CD4-positive, alpha-beta T cell (primary cell): ENCODE measurements around the gene SULT6B1. TPM values are rescaled to one million over a fixed set of nuclear protein-coding genes. Genes with fewer than 3 reads are reported as not detected.

Experiments
- ATAC-seq: fragments of 200-7000 bp; cut with Tn5 transposase; one replicate; pipeline ENCODE4 v1.10.0; 2022; ENCODE audit warnings: mild to moderate bottlenecking; ENCODE audit not compliant: poor library complexity
- CTCF ChIA-PET: fragments of 350-600 bp; sonication (Branson Sonifier 250); formaldehyde crosslinking; loops from one replicate; lab custom pipeline; 2021; ENCODE audit warnings: antibody characterized with exemption, inconsistent platforms; lab: Charles Lee
- POLR2A ChIA-PET: fragments of 350-600 bp; sonication (Branson Sonifier 250); formaldehyde crosslinking; loops from one replicate; lab custom pipeline; 2021; ENCODE audit warnings: antibody characterized with exemption, inconsistent platforms; lab: Charles Lee
- DNase-seq, 14 experiments: peaks; one replicate each; pipeline ENCODE4 v3.0.0-alpha.2; 2013 to 2020; ENCODE audit warnings: mixed read lengths in 2 of 14
- H3K27ac ChIP-seq, 2 donors: one replicate each; pipeline versions ENCODE4 v1.5.1 to v1.7.0; 2013; ENCODE audit warnings: low read length in 2 of 2, low read depth in 1 of 2, mild to moderate bottlenecking in 1 of 2
- H3K27me3 ChIP-seq, 2 experiments: 1 replicate in 1 of 2; 2 replicates in 1 of 2; pipeline versions ENCODE4 v1.6.1 to v1.7.0; 2013; ENCODE audit warnings: low read length in 2 of 2, control low read depth in 1 of 2, mild to moderate bottlenecking in 1 of 2, moderate library complexity in 1 of 2; ENCODE audit not compliant: insufficient read depth in 2 of 2, control insufficient read depth in 1 of 2
- H3K36me3 ChIP-seq: one replicate; pipeline ENCODE4 v1.6.1; 2013; ENCODE audit warnings: low read length, control low read depth; ENCODE audit not compliant: insufficient read depth
- H3K4me1 ChIP-seq: one replicate; pipeline ENCODE4 v1.6.1; 2013; ENCODE audit warnings: low read length, control low read depth; ENCODE audit not compliant: insufficient read depth
- H3K4me3 ChIP-seq: one replicate; pipeline ENCODE4 v1.5.1; 2013; ENCODE audit warnings: mild to moderate bottlenecking, low read length, moderate library complexity
- H3K9me3 ChIP-seq, 2 experiments: 1 replicate in 1 of 2; 2 replicates in 1 of 2; pipeline versions ENCODE4 v1.6.1 to v1.7.0; 2013; ENCODE audit warnings: low read length in 2 of 2, mild to moderate bottlenecking in 2 of 2, control low read depth in 1 of 2, moderate library complexity in 1 of 2; ENCODE audit not compliant: control insufficient read depth in 1 of 2, insufficient read depth in 1 of 2
- H3K27ac Mint-ChIP-seq: one replicate; pipeline ENCODE4 v1.8.0; 2020; ENCODE audit warnings: mixed read lengths
- H3K27me3 Mint-ChIP-seq: one replicate; pipeline ENCODE4 v1.8.0; 2021; ENCODE audit warnings: mixed read lengths
- H3K36me3 Mint-ChIP-seq: one replicate; pipeline ENCODE4 v1.8.0; 2021; ENCODE audit warnings: low read depth, mixed read lengths
- H3K4me1 Mint-ChIP-seq: one replicate; pipeline ENCODE4 v1.8.0; 2021; ENCODE audit warnings: low read depth, mixed read lengths
- H3K4me3 Mint-ChIP-seq: one replicate; pipeline ENCODE4 v1.8.0; 2020; ENCODE audit warnings: mild to moderate bottlenecking, mixed read lengths
- H3K9me3 Mint-ChIP-seq: one replicate; pipeline ENCODE4 v1.8.0; 2020; ENCODE audit warnings: mixed read lengths
- CTCF ChIP-seq: fragments of 200-600 bp; IDR thresholded peaks from one replicate; pipeline ENCODE4 v1.8.0; 2022; ENCODE audit warnings: antibody characterized with exemption, mild to moderate bottlenecking
- intact Hi-C, 2 experiments: fragments of 100-400 bp; cut with DNase I in 1 of 2; cut with micrococcal nuclease in 1 of 2; formaldehyde crosslinking; loops; one replicate each; pipeline versions ENCODE4 v1.15.1 to v1.9.0; 2023 to 2025; cut with DNase I, micrococcal nuclease
- total RNA-seq, 174 experiments: library from RNA in 2 of 174; stranded (reverse) in 2 of 174; gene quantifications; one replicate each; pipeline ENCODE4 v1.2.3 and lab custom pipeline; 2021 to 2026

Gene SULT6B1
- total RNA-seq, 2 experiments from 2014 or later = not detected

GRCh38 chr2:37201766-37202165, 13.3 kb upstream of the SULT6B1 start:
- peak overlapping the region; percentile 42 for H3K27ac Mint-ChIP-seq
- Histone ChIP-seq H3K27ac (no peak overlapping the region), H3K9me3 (peaks cover 8 to 9% of the 10 kb centered on the region in 2 experiments), H3K4me3 (no peak overlapping the region), H3K4me1 (peaks cover 26% of the 10 kb centered on the region), H3K27me3 (no peaks in the 10 kb centered on the region), H3K36me3 (peaks cover 61% of the 10 kb centered on the region)
- no peak for TF ChIP-seq CTCF
- no peak overlapping the region for H3K4me3 Mint-ChIP-seq
- POLR2A ChIA-PET = interaction anchor here (0.6 kb wide), 1 partner anchor 681 kb away, joined by 4 read pairs; no protein-coding TSS in a partner anchor
- CTCF ChIA-PET = interaction anchor here (0.8 to 1.2 kb wide), 3 partner anchors 19 to 34 kb away, joined by 3 to 5 read pairs (median 5); partner anchors contain the start of genes CEBPZ and NDUFAF7
- H3K4me1 Mint-ChIP-seq = peaks cover 48% of the 10 kb centered on the region
- ATAC-seq (no peak), DNase-seq (peak in 1 of 14 experiments; percentile 32)
- H3K9me3 Mint-ChIP-seq = peaks cover 2% of the 10 kb centered on the region
- H3K27me3 Mint-ChIP-seq = no peaks in the 10 kb centered on the region
- H3K36me3 Mint-ChIP-seq = peaks cover 68% of the 10 kb centered on the region
- intact Hi-C loops = loop anchor here in 1 of 2 experiments (5.0 kb wide), 1 partner anchor 44 kb away; the partner anchor contains the start of gene EIF2AK2

- peaks cover 55% of the 10 kb centered on the region for H3K36me3 ChIP-seq
- peak overlapping the region; percentile 42 for H3K27ac Mint-ChIP-seq
- no peaks in the 10 kb centered on the region for H3K9me3 Mint-ChIP-seq
- H3K9me3 ChIP-seq = peaks cover 6 to 7% of the 10 kb centered on the region in 2 experiments
- H3K4me3 ChIP-seq = no peak overlapping the region
- DNase-seq (no peak), ATAC-seq (no peak)
- intact Hi-C loops = loop anchor here in 1 of 2 experiments (5.0 kb wide), 1 partner anchor 44 kb away; the partner anchor contains the start of gene EIF2AK2
- ChIA-PET CTCF (interaction anchor here (1.2 kb wide), 1 partner anchor 30 kb away, joined by 5 read pairs; the partner anchor contains the start of genes CEBPZ and NDUFAF7), POLR2A (interaction anchor here (0.6 kb wide), 1 partner anchor 682 kb away, joined by 4 read pairs; no protein-coding TSS in a partner anchor)
- H3K27me3 Mint-ChIP-seq = no peaks in the 10 kb centered on the region
- H3K4me1 ChIP-seq = peaks cover 28% of the 10 kb centered on the region
- H3K27me3 ChIP-seq = no peaks in the 10 kb centered on the region
- H3K4me1 Mint-ChIP-seq = peaks cover 48% of the 10 kb centered on the region
- H3K27ac ChIP-seq = no peak overlapping the region
- H3K36me3 Mint-ChIP-seq = peaks cover 67% of the 10 kb centered on the region
- no peak for TF ChIP-seq CTCF
- H3K4me3 Mint-ChIP-seq = no peak overlapping the region
Measured at GRCh38 chr2:37201208-37201607, 12.7 kb upstream of the SULT6B1 start.

GRCh38 chr2:37198681-37199065, 10.2 kb upstream of the SULT6B1 start:
- TF ChIP-seq CTCF = no peak
- Mint-ChIP-seq H3K27ac (peak overlapping the region; percentile 65), H3K4me3 (peak overlapping the region; percentile 62), H3K4me1 (peaks cover 42% of the 10 kb centered on the region), H3K9me3 (no peaks in the 10 kb centered on the region), H3K27me3 (no peaks in the 10 kb centered on the region), H3K36me3 (peaks cover 43% of the 10 kb centered on the region)
- Histone ChIP-seq H3K4me3 (no peak overlapping the region), H3K27me3 (no peaks in the 10 kb centered on the region), H3K9me3 (no peaks in the 10 kb centered on the region), H3K4me1 (peaks cover 34% of the 10 kb centered on the region), H3K27ac (no peak overlapping the region), H3K36me3 (peaks cover 32% of the 10 kb centered on the region)
- intact Hi-C loops = loop anchor here (5.0 to 10.0 kb wide), 3 partner anchors 34 to 604 kb away; partner anchors contain the start of genes CEBPZ (in 1 of the 2), FEZ2 (in 1 of the 2), GPATCH11 (in 1 of the 2) and HEATR5B (in 1 of the 2)
- no peak for ATAC-seq
- POLR2A ChIA-PET = interaction anchor here (0.5 to 3.1 kb wide), 2 partner anchors 13 to 17 kb away, joined by 3 to 10 read pairs; no protein-coding TSS in a partner anchor
- DNase-seq = no peak
- CTCF ChIA-PET = interaction anchor here (0.6 kb wide), 2 partner anchors 59 to 1904 kb away, joined by 3 read pairs; no protein-coding TSS in a partner anchor
